Measurements from ENCODE around the gene APH1A.

APH1A gene

DNA sequence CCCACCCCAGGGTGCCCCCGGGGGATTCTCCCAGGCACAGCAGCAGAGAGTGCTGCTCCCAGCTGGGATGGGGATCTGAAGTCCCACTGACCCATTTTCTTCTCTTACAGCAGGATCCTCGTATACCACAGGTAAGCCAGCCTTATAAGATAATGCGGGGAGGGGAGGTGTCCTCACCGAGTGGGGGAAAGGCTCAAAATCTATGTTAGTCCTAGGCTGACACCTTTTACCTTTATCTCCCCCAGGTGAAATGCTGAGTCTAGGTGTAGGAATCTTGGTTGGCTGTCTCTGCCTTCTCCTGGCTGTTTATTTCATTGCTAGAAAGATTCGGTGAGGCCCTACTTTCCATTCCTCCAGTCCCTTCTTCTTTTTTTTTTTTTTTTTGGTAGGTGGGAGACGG lies 5.3 kb downstream of the APH1A start:
- peaks cover 66% of the 10 kb centered on the region for H3K36me3 ChIP-seq (ENCODE audit: insufficient read depth, low read depth, low read length)
- H3K27me3 ChIP-seq (ENCODE audit: insufficient read depth, low read length): no peaks in the 10 kb centered on the region
- H3K9me3 ChIP-seq (ENCODE audit: insufficient read depth, low read depth, low read length): no peaks in the 10 kb centered on the region
- no peak overlapping the region for H3K9ac ChIP-seq (ENCODE audit: low read depth, low read length)
- H3K4me3 ChIP-seq (ENCODE audit: low read length): no peak overlapping the region
- no peak overlapping the region for H3K27ac ChIP-seq (ENCODE audit: low read length)
- peaks cover 17% of the 10 kb centered on the region; the same call in 1 of the 2 replicates for H3K4me1 ChIP-seq (ENCODE audit: insufficient read depth, low read length)

DNA sequence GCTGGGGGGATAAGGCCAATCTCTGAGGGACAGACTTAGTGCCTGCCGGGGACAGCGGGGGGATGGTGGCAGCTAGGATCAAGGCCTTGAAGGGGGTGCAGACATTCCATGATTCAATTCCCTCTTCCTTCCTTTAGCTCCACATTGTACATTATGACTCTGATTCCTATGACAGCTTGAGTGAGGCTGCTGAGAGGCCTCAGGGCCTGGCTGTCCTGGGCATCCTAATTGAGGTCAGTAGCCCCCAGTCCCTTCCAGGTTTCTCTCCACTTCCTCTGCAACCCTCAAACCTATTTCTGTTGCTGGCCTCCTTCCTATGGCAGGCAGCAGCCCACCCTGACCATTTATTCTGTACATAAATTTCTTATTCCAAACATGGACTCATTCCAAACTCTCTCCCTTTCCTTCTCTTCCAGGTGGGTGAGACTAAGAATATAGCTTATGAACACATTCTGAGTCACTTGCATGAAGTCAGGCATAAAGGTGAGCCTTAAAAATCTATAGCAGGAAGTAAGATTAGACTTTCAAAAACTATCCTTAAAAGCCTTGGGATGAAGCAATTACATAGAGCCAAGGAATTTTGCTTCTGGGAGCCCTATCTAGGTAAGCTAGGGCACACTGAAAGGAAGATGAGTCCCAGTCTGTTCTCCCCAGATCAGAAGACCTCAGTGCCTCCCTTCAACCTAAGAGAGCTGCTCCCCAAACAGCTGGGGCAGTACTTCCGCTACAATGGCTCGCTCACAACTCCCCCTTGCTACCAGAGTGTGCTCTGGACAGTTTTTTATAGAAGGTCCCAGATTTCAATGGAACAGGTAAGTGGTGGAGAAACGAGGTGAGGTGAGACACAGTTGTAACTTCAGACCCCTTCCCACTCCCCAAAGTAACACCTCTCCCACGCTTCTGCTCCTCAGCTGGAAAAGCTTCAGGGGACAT lies 6.2 kb downstream of the APH1A start:
- Histone ChIP-seq H3K9me3 (ENCODE audit: insufficient read depth, low read depth, low read length) (no peaks in the 10 kb centered on the region), H3K27me3 (ENCODE audit: insufficient read depth, low read length) (no peaks in the 10 kb centered on the region), H3K4me1 (ENCODE audit: insufficient read depth, low read length) (peaks cover 17% of the 10 kb centered on the region; the same call in 1 of the 2 replicates), H3K36me3 (ENCODE audit: insufficient read depth, low read depth, low read length) (peaks cover 66% of the 10 kb centered on the region), H3K4me3 (ENCODE audit: low read length) (no peak overlapping the region), H3K27ac (ENCODE audit: low read length) (no peak overlapping the region), H3K9ac (ENCODE audit: low read depth, low read length) (no peak overlapping the region)

GRCh38 chr1:150261367-150261766 lies 7.4 kb downstream of the APH1A start:
- Histone ChIP-seq H3K27me3 (ENCODE audit: insufficient read depth, low read length) (no peaks in the 10 kb centered on the region), H3K4me3 (ENCODE audit: low read length) (no peak overlapping the region), H3K27ac (ENCODE audit: low read length) (no peak overlapping the region), H3K36me3 (ENCODE audit: insufficient read depth, low read depth, low read length) (peaks cover 56% of the 10 kb centered on the region), H3K9ac (ENCODE audit: low read depth, low read length) (no peak overlapping the region), H3K4me1 (ENCODE audit: insufficient read depth, low read length) (peaks cover 20% of the 10 kb centered on the region; the same call in 1 of the 2 replicates), H3K9me3 (ENCODE audit: insufficient read depth, low read depth, low read length) (no peaks in the 10 kb centered on the region)

DNA sequence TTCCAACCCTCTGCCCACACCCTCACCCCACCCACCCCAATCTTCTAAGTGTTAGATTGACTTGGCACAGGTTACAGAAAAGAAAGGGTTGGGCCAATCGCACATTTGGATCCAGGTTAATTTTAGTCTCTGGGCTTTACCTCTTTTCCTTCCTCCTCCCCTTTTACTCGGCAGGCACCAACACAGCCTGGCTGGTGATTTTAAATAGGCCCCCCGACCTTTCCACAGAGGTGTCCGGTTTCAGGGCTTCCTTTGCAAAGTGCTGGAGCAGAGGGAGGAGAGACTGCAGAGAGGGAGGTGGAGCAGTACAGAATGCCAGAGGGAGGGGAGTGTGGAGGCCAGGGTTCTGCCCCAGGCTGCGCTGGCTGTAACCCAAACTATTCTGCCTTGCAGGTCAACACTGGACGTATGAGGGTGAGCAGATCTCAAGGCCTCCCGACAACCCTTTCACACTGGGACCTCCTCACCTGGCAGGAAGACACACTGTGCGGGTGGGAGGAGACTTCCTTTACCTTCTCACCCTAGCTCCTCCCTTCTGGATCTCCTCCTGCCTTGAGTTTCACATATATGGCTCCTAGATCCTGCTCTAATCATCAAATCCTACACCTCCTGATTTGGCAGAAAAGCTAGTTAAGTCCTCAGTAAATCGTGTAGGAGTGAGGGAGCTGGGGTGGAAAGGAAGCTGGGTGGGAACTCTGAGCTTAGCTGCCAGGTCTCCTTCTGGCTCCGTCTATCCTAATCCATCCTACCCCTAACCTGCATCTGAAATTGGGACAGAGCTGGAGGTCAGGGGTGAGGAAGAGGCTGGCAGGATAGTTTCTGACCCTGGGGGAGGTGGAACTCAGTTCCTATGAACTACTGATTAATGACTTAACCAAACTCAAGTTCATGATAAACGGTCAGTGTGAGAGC lies 8.8 kb downstream of the APH1A start:
- Histone ChIP-seq H3K36me3 (ENCODE audit: insufficient read depth, low read depth, low read length) (peaks cover 42% of the 10 kb centered on the region), H3K4me3 (ENCODE audit: low read length) (peak overlapping the region; percentile 94), H3K27ac (ENCODE audit: low read length) (peak overlapping the region; percentile 87), H3K27me3 (ENCODE audit: insufficient read depth, low read length) (no peaks in the 10 kb centered on the region), H3K9me3 (ENCODE audit: insufficient read depth, low read depth, low read length) (no peaks in the 10 kb centered on the region), H3K4me1 (ENCODE audit: insufficient read depth, low read length) (peaks cover 28% of the 10 kb centered on the region; the same call in 1 of the 2 replicates), H3K9ac (ENCODE audit: low read depth, low read length) (peak overlapping the region; percentile 88; the same call in 1 of the 2 replicates)

GRCh38 chr1:150259217-150259616 lies 9.6 kb downstream of the APH1A start:
- Histone ChIP-seq H3K9me3 (ENCODE audit: insufficient read depth, low read depth, low read length) (no peaks in the 10 kb centered on the region), H3K27me3 (ENCODE audit: insufficient read depth, low read length) (no peaks in the 10 kb centered on the region), H3K4me1 (ENCODE audit: insufficient read depth, low read length) (peaks cover 28% of the 10 kb centered on the region; the same call in 1 of the 2 replicates), H3K4me3 (ENCODE audit: low read length) (peak overlapping the region; percentile 94), H3K27ac (ENCODE audit: low read length) (peak overlapping the region; percentile 87), H3K36me3 (ENCODE audit: insufficient read depth, low read depth, low read length) (peaks cover 34% of the 10 kb centered on the region), H3K9ac (ENCODE audit: low read depth, low read length) (peak overlapping the region; percentile 88)

DNA sequence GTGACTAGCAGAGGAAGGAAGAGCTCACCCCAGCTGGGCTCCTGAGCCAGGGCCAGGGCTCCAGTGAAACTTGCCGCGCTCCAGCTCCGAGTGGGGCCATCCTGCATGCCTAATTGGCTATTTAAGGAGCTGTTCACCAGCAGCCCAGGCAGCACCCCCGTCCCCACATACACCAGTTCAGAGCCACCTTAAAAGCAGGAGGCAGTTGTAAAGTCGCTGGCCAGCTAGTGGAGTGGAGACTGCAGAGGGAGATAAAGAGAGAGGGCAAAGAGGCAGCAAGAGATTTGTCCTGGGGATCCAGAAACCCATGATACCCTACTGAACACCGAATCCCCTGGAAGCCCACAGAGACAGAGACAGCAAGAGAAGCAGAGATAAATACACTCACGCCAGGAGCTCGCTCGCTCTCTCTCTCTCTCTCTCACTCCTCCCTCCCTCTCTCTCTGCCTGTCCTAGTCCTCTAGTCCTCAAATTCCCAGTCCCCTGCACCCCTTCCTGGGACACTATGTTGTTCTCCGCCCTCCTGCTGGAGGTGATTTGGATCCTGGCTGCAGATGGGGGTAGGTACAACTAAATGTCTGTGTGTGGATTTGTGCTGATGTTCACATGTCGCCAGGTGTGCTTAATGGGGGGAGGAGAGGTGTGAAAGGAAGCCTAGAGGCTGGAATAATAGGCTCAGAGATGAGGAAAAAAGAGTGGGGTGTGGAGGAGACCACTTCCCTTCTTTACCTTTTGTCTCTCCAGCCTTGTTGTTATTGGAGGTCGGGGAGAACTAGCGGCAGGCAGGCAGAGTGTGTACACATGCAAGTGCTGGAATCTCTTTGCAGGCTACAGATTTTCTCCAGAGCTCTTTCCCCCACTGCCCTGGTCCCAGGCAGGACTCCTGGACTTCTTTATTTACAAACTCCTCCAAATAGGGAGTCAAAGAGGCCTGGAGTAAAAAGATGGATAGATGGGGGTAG lies 10.9 kb downstream of the APH1A start, which contains the start of gene CA14:
TSS of gene CA14 (plus strand) at position 151 of the 962 bp plus-strand sequence. CDS start at position 506, 355 bp downstream.
- Histone ChIP-seq H3K9ac (ENCODE audit: low read depth, low read length) (peak within 1 kb of the TSS; percentile 88), H3K9me3 (ENCODE audit: insufficient read depth, low read depth, low read length) (no peaks in the 10 kb centered on the region), H3K36me3 (ENCODE audit: insufficient read depth, low read depth, low read length) (peaks cover 21% of the 10 kb centered on the region), H3K27me3 (ENCODE audit: insufficient read depth, low read length) (no peaks in the 10 kb centered on the region), H3K4me3 (ENCODE audit: low read length) (peak within 1 kb of the TSS; percentile 94), H3K27ac (ENCODE audit: low read length) (peak within 1 kb of the TSS; percentile 87), H3K4me1 (ENCODE audit: insufficient read depth, low read length) (peaks cover 28% of the 10 kb centered on the region; the same call in 1 of the 2 replicates)

DNA sequence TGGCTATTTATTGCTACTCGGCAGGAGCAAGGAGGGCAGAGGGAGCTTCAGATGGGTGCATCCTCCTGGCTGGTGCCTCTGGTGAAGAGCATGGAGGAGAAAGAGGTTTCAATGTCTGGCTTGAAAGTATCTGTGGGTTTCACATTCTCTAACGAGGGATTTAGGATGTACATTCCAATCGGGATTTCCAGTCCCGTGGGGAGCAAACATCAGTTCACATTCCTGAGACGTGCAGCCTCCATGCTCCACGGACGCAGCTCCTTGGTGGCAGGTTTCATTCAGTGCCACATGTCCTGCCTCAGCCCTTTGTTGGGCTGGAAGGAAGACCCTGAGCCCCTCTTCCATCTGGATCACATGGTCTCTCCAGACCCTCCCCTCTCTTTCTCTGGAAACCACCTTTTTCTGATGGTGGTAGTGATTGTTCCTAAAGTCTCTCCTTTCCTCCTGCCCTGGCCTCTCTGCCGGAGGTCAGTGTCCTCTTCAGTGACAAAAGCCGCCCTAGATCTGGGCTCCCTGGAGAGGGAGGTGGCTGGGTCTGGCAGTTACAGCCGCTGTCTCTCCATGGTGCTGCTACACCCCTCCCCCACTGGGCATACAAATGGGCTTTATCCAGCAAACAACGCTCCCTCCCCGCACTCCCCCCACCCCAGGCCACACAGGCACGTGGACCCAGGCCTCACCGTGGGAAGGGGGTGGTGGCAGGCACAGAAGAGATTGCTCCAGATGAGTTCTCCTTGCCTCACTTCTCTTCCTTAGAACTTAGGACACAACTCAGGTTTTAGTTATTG lies 12.1 kb downstream of the APH1A start:
- H3K4me3 ChIP-seq (ENCODE audit: low read length): peak overlapping the region; percentile 94
- H3K9me3 ChIP-seq (ENCODE audit: insufficient read depth, low read depth, low read length): no peaks in the 10 kb centered on the region
- peaks cover 10% of the 10 kb centered on the region for H3K36me3 ChIP-seq (ENCODE audit: insufficient read depth, low read depth, low read length)
- H3K27ac ChIP-seq (ENCODE audit: low read length): peak overlapping the region; percentile 87
- H3K9ac ChIP-seq (ENCODE audit: low read depth, low read length): peak overlapping the region; percentile 88
- H3K27me3 ChIP-seq (ENCODE audit: insufficient read depth, low read length): no peaks in the 10 kb centered on the region
- peaks cover 28% of the 10 kb centered on the region; the same call in 1 of the 2 replicates for H3K4me1 ChIP-seq (ENCODE audit: insufficient read depth, low read length)

DNA sequence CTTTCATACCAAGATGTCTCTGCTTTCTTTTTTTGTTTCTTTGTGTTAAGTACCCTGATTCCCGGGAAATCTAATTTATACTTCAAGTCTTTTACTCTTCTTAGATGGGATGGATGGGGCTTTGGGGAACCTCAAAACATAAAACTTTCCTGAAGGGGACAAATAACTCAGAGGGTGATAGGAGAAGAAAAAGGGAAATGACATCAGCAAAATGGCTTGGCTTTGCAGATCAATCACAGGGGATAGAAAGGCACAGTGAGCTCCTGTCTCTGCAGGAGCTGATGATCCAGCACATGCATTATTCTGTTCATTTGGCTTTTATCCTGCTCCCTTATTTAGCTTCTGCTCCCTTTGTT lies 12.6 kb downstream of the APH1A start:
- no peaks in the 10 kb centered on the region for H3K9me3 ChIP-seq (ENCODE audit: insufficient read depth, low read depth, low read length)
- H3K9ac ChIP-seq (ENCODE audit: low read depth, low read length): peak overlapping the region; percentile 88
- H3K27me3 ChIP-seq (ENCODE audit: insufficient read depth, low read length): no peaks in the 10 kb centered on the region
- H3K4me1 ChIP-seq (ENCODE audit: insufficient read depth, low read length): peaks cover 28% of the 10 kb centered on the region; the same call in 1 of the 2 replicates
- H3K4me3 ChIP-seq (ENCODE audit: low read length): peak overlapping the region; percentile 94
- peaks cover 4% of the 10 kb centered on the region for H3K36me3 ChIP-seq (ENCODE audit: insufficient read depth, low read depth, low read length)
- H3K27ac ChIP-seq (ENCODE audit: low read length): peak overlapping the region; percentile 87

GRCh38 chr1:150249936-150250335 lies 18.9 kb downstream of the APH1A start:
- H3K9me3 ChIP-seq (ENCODE audit: insufficient read depth, low read depth, low read length): no peaks in the 10 kb centered on the region
- H3K9ac ChIP-seq (ENCODE audit: low read depth, low read length): no peak overlapping the region
- H3K27me3 ChIP-seq (ENCODE audit: insufficient read depth, low read length): no peaks in the 10 kb centered on the region
- no peak overlapping the region for H3K4me3 ChIP-seq (ENCODE audit: low read length)
- H3K4me1 ChIP-seq (ENCODE audit: insufficient read depth, low read length): no peaks in the 10 kb centered on the region
- H3K36me3 ChIP-seq (ENCODE audit: insufficient read depth, low read depth, low read length): no peaks in the 10 kb centered on the region
- H3K27ac ChIP-seq (ENCODE audit: low read length): no peak overlapping the region

GRCh38 chr1:150243003-150243402 lies 25.8 kb downstream of the APH1A start:
- Histone ChIP-seq H3K4me1 (ENCODE audit: insufficient read depth, low read length) (no peaks in the 10 kb centered on the region), H3K27me3 (ENCODE audit: insufficient read depth, low read length) (no peaks in the 10 kb centered on the region), H3K4me3 (ENCODE audit: low read length) (no peak overlapping the region), H3K36me3 (ENCODE audit: insufficient read depth, low read depth, low read length) (no peaks in the 10 kb centered on the region), H3K9me3 (ENCODE audit: insufficient read depth, low read depth, low read length) (no peaks in the 10 kb centered on the region), H3K9ac (ENCODE audit: low read depth, low read length) (no peak overlapping the region), H3K27ac (ENCODE audit: low read length) (no peak overlapping the region)
